ENCODE measurements around the gene ARCN1.

GRCh38 chr11:118570787-118571186 is 1.4 kb upstream of the ARCN1 start:
- TF ChIP-seq, protein P1, sequence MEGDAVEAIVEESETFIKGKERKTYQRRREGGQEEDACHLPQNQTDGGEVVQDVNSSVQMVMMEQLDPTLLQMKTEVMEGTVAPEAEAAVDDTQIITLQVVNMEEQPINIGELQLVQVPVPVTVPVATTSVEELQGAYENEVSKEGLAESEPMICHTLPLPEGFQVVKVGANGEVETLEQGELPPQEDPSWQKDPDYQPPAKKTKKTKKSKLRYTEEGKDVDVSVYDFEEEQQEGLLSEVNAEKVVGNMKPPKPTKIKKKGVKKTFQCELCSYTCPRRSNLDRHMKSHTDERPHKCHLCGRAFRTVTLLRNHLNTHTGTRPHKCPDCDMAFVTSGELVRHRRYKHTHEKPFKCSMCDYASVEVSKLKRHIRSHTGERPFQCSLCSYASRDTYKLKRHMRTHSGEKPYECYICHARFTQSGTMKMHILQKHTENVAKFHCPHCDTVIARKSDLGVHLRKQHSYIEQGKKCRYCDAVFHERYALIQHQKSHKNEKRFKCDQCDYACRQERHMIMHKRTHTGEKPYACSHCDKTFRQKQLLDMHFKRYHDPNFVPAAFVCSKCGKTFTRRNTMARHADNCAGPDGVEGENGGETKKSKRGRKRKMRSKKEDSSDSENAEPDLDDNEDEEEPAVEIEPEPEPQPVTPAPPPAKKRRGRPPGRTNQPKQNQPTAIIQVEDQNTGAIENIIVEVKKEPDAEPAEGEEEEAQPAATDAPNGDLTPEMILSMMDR (IDR thresholded peaks at IDR 0.05), result no peak
- TF ChIP-seq POLR2A (IDR thresholded peaks at IDR 0.05), result no peak
